Measurements from ENCODE around the gene LY6G6F. TPM values are rescaled to one million over a fixed set of nuclear protein-coding genes. Genes with fewer than 3 reads are reported as not detected.

Gene LY6G6F
- total and polyA plus RNA-seq, 2 of the 13 experiments (the other 11 are each of a cell fraction or from before 2014, with no cell fraction given): not detected

DNA sequence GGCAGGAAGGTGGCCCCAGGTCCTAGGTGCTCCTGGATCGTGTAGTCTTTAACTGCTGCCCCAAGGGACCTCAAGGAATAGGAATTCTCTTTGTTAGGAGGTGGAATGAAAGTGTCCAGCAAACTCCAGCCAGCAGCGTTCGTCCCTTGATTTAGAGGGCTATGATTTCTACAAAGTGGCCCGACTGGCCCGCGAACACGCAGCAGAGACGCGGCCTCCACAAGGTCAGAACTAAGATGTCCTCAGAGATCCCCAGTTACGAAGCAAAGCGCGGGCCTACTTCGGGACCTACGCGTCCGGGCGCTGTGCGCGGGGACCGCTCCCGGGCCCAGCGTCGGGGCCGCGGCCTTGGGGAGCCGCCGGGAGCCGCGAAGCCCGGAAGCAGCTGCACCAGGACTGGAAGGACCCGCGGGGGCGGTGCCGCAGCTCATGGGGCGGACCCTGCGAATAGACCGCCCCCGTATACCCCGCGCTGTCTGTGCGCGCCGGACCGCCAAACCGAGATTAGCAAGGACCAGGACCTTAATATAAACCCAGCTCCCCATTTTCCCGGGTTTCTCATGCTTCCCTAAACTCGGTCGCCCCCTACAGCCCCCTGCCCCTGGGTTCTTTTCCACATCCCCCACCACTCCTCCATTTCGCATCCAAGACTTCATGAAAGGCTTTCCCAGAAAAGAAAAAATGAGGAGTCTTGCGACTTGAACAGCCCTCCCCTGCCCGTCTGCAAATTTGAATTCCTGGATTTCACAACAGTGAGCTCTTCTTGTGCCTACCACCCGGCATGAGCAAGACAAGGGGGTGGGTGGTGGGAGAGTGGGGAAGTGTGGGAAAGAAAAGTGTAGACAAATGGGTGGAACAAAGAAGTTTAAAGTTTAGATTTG is 46.0 kb upstream of the LY6G6F start, which contains the start of gene C6orf47 (continued):
- TF ChIP-seq, protein P1, sequence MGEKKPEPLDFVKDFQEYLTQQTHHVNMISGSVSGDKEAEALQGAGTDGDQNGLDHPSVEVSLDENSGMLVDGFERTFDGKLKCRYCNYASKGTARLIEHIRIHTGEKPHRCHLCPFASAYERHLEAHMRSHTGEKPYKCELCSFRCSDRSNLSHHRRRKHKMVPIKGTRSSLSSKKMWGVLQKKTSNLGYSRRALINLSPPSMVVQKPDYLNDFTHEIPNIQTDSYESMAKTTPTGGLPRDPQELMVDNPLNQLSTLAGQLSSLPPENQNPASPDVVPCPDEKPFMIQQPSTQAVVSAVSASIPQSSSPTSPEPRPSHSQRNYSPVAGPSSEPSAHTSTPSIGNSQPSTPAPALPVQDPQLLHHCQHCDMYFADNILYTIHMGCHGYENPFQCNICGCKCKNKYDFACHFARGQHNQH (CRISPR knock-in tag; IDR thresholded peaks at IDR 0.05): peak; percentile 81; the same call in 1 of the 2 replicates
- TF ChIP-seq ZSCAN9 (CRISPR knock-in tag; IDR thresholded peaks at IDR 0.05; ENCODE audit: borderline replicate concordance): no peak; the same call in 1 of the 2 replicates
- TF ChIP-seq, protein P2, sequence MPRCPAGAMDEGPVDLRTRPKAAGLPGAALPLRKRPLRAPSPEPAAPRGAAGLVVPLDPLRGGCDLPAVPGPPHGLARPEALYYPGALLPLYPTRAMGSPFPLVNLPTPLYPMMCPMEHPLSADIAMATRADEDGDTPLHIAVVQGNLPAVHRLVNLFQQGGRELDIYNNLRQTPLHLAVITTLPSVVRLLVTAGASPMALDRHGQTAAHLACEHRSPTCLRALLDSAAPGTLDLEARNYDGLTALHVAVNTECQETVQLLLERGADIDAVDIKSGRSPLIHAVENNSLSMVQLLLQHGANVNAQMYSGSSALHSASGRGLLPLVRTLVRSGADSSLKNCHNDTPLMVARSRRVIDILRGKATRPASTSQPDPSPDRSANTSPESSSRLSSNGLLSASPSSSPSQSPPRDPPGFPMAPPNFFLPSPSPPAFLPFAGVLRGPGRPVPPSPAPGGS (CRISPR knock-in tag; IDR thresholded peaks at IDR 0.05): peak; percentile 87
- TF ChIP-seq HNF4G (IDR thresholded peaks at IDR 0.05; ENCODE audit: borderline replicate concordance, low read depth, low read length): no peak; the same call in 1 of the 2 replicates
- TF ChIP-seq HNF4G (CRISPR knock-in tag; IDR thresholded peaks at IDR 0.05; ENCODE audit: borderline replicate concordance, low read depth): peak; percentile 71; the same call in 1 of the 2 replicates
- no peak; the same call in 1 of the 2 replicates for TF ChIP-seq HCFC1 (IDR thresholded peaks at IDR 0.05; ENCODE audit: low read depth, low read length)
- no peak for TF ChIP-seq REXO4 (CRISPR knock-in tag; IDR thresholded peaks at IDR 0.05; ENCODE audit: borderline replicate concordance)
- TF ChIP-seq, protein P3, sequence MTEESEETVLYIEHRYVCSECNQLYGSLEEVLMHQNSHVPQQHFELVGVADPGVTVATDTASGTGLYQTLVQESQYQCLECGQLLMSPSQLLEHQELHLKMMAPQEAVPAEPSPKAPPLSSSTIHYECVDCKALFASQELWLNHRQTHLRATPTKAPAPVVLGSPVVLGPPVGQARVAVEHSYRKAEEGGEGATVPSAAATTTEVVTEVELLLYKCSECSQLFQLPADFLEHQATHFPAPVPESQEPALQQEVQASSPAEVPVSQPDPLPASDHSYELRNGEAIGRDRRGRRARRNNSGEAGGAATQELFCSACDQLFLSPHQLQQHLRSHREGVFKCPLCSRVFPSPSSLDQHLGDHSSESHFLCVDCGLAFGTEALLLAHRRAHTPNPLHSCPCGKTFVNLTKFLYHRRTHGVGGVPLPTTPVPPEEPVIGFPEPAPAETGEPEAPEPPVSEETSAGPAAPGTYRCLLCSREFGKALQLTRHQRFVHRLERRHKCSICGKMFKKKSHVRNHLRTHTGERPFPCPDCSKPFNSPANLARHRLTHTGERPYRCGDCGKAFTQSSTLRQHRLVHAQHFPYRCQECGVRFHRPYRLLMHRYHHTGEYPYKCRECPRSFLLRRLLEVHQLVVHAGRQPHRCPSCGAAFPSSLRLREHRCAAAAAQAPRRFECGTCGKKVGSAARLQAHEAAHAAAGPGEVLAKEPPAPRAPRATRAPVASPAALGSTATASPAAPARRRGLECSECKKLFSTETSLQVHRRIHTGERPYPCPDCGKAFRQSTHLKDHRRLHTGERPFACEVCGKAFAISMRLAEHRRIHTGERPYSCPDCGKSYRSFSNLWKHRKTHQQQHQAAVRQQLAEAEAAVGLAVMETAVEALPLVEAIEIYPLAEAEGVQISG (CRISPR knock-in tag; IDR thresholded peaks at IDR 0.05): peak; percentile 88
- TF ChIP-seq, protein P4, sequence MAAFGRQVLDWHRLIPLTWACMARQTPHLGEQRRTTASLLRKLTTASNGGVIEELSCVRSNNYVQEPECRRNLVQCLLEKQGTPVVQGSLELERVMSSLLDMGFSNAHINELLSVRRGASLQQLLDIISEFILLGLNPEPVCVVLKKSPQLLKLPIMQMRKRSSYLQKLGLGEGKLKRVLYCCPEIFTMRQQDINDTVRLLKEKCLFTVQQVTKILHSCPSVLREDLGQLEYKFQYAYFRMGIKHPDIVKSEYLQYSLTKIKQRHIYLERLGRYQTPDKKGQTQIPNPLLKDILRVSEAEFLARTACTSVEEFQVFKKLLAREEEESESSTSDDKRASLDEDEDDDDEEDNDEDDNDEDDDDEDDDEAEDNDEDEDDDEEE (CRISPR knock-in tag; IDR thresholded peaks at IDR 0.05): peak; percentile 71
- peak; percentile 91 for TF ChIP-seq SAP130 (CRISPR knock-in tag; IDR thresholded peaks at IDR 0.05; ENCODE audit: low read depth)
- TF ChIP-seq ZFX (CRISPR knock-in tag; IDR thresholded peaks at IDR 0.05; ENCODE audit: low read depth): peak; percentile 95
- no peak for TF ChIP-seq KAT2B (IDR thresholded peaks at IDR 0.05; ENCODE audit: borderline replicate concordance, low read depth, low read length)
- peak; percentile 66; the same call in 1 of the 2 replicates for TF ChIP-seq KAT7 (CRISPR knock-in tag; IDR thresholded peaks at IDR 0.05; ENCODE audit: borderline replicate concordance)
- TF ChIP-seq, protein P5, sequence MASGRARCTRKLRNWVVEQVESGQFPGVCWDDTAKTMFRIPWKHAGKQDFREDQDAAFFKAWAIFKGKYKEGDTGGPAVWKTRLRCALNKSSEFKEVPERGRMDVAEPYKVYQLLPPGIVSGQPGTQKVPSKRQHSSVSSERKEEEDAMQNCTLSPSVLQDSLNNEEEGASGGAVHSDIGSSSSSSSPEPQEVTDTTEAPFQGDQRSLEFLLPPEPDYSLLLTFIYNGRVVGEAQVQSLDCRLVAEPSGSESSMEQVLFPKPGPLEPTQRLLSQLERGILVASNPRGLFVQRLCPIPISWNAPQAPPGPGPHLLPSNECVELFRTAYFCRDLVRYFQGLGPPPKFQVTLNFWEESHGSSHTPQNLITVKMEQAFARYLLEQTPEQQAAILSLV (CRISPR knock-in tag; IDR thresholded peaks at IDR 0.05; ENCODE audit: borderline replicate concordance): peak; percentile 91
- no peak; the same call in 1 of the 2 replicates for TF ChIP-seq ZNF780A (CRISPR knock-in tag; IDR thresholded peaks at IDR 0.05)
- peak; percentile 74; the same call in 1 of the 2 replicates for TF ChIP-seq ZNF138 (CRISPR knock-in tag; IDR thresholded peaks at IDR 0.05; ENCODE audit: low read depth)
- TF ChIP-seq, protein P6, sequence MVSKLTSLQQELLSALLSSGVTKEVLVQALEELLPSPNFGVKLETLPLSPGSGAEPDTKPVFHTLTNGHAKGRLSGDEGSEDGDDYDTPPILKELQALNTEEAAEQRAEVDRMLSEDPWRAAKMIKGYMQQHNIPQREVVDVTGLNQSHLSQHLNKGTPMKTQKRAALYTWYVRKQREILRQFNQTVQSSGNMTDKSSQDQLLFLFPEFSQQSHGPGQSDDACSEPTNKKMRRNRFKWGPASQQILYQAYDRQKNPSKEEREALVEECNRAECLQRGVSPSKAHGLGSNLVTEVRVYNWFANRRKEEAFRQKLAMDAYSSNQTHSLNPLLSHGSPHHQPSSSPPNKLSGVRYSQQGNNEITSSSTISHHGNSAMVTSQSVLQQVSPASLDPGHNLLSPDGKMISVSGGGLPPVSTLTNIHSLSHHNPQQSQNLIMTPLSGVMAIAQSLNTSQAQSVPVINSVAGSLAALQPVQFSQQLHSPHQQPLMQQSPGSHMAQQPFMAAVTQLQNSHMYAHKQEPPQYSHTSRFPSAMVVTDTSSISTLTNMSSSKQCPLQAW (CRISPR knock-in tag; IDR thresholded peaks at IDR 0.05): peak; percentile 49; the same call in 1 of the 2 replicates
